GM12874 (cell line): ENCODE data around the gene ADAM33.

Experiments
- CTCF ChIP-seq: IDR thresholded peaks from 2 replicates; pipeline ENCODE4 v1.5.1; 2011; ENCODE audit warnings: low read depth, mild to moderate bottlenecking, control low read depth, low read length, moderate library complexity; ENCODE audit not compliant: insufficient read depth

Gene ADAM33

GRCh38 chr20:3647473-3647872, 34.3 kb downstream of the ADAM33 start:
- TF ChIP-seq CTCF, result no peak

- no peak for TF ChIP-seq CTCF
Observed at GRCh38 chr20:3646651-3647050, 35.2 kb downstream of the ADAM33 start.

- no peak for TF ChIP-seq CTCF
Observed at GRCh38 chr20:3646067-3646440, 35.8 kb downstream of the ADAM33 start.

- no peak for TF ChIP-seq CTCF
Observed at GRCh38 chr20:3645309-3646066, 36.3 kb downstream of the ADAM33 start.

GRCh38 chr20:3640259-3640658, 41.6 kb downstream of the ADAM33 start:
- TF ChIP-seq CTCF, result no peak

GRCh38 chr20:3635346-3635745, 46.5 kb downstream of the ADAM33 start:
- TF ChIP-seq CTCF, result no peak

GRCh38 chr20:3633913-3634478, 47.8 kb downstream of the ADAM33 start:
- no peak for TF ChIP-seq CTCF
